Activated naive CD4-positive, alpha-beta T cell treated with anti-CD3 and anti-CD28 coated beads, Interleukin-2, amount 50 U/mL, for 72 hours (primary cell): ENCODE measurements around the gene LRRC10B. TPM values are rescaled to one million over a fixed set of nuclear protein-coding genes. Genes with fewer than 3 reads are reported as not detected.

Experiments used
- ATAC-seq, 2 donors: fragments of 150-1000 bp; cut with Tn5 transposase; 2 replicates each; pipeline ENCODE4 v1.10.0; 2021; ENCODE audit warnings: mild to moderate bottlenecking in 2 of 2, moderate library complexity in 2 of 2
- DNase-seq, 2 donors: peaks; one replicate each; pipeline ENCODE4 v3.0.0; 2021 to 2022; ENCODE audit warnings: low spot score in 2 of 2
- H3K27ac Mint-ChIP-seq, 2 donors: one replicate each; pipeline ENCODE4 v1.8.0; 2022; ENCODE audit warnings: mild to moderate bottlenecking in 2 of 2, mixed read lengths in 2 of 2
- H3K36me3 Mint-ChIP-seq, 2 donors: one replicate each; pipeline ENCODE4 v1.8.0; 2022; ENCODE audit warnings: mixed read lengths in 2 of 2
- H3K9me3 Mint-ChIP-seq, 2 donors: one replicate each; pipeline ENCODE4 v1.8.0; 2022; ENCODE audit warnings: mixed read lengths in 2 of 2
- total RNA-seq, 2 donors: library from RNA; stranded (reverse); gene quantifications; one replicate each; pipeline ENCODE4 v1.2.3, GENCODE V29; 2022

LRRC10B gene
- total RNA-seq, 2 donors from 2014 or later, result not detected

- H3K36me3 Mint-ChIP-seq, result no peaks in the 10 kb centered on the region
- no peaks in the 10 kb centered on the region for H3K9me3 Mint-ChIP-seq
- ATAC-seq (no peak), DNase-seq (no peak)
- H3K27ac Mint-ChIP-seq, result no peak overlapping the region
These were observed 9.7 kb upstream of the LRRC10B start for GRCh38 chr11:61498767-61499341.

- H3K27ac Mint-ChIP-seq, result no peak overlapping the region
- no peaks in the 10 kb centered on the region for H3K9me3 Mint-ChIP-seq
- DNase-seq (no peak), ATAC-seq (no peak)
- H3K36me3 Mint-ChIP-seq, result no peaks in the 10 kb centered on the region
These were observed 8.6 kb upstream of the LRRC10B start for GRCh38 chr11:61499816-61500491.

DNA sequence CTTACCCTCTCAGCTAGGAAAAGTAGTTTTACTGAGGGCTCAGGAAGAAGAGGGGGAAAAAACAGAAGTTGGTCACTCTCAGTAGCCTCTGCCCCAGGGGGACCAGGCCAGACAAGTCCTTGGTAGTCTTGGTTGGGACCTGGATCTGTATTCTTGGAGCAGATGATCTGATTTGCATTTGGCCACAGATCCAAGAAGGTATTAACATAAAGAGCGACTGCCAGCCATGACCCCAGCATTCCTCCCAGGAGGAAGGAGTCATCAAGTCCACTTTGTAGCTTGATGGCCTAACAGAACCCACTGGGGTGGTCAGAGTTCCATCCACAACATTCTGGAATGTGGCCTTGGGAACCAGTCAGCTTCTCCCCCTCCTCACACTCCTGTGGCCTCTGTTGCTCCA, 6.0 kb upstream of the LRRC10B start:
- Mint-ChIP-seq H3K27ac (no peak overlapping the region), H3K36me3 (peaks cover 0 to 3% of the 10 kb centered on the region in 2 donors), H3K9me3 (no peaks in the 10 kb centered on the region)
- no peak for DNase-seq
- no peak for ATAC-seq

GRCh38 chr11:61503135-61503770, 5.3 kb upstream of the LRRC10B start:
- ATAC-seq (no peak), DNase-seq (no peak)
- H3K36me3 Mint-ChIP-seq, result peaks cover 0 to 8% of the 10 kb centered on the region in 2 donors
- H3K9me3 Mint-ChIP-seq, result no peaks in the 10 kb centered on the region
- H3K27ac Mint-ChIP-seq, result no peak overlapping the region

DNA sequence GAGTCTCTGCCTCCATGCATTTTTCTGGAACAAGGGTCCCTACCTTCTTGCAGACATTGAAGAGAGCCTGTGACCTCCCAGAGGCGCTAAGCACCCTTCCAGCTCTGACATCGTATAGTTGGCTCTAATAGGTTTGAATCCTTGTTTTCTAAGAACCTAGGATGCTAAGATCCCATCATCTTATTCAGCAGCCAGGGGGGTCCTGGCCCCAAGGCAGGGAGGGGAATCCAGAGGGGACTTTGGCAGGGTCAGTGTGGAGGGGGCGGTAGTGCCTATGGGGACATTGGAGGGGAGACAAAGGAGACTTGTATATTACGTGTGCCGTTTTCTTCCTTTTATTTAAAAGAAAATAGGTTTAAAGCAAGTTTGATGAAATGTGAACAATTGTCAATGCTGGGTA, 3.4 kb upstream of the LRRC10B start:
- Mint-ChIP-seq H3K9me3 (no peaks in the 10 kb centered on the region), H3K36me3 (peaks cover 0 to 8% of the 10 kb centered on the region in 2 donors), H3K27ac (no peak overlapping the region)
- ATAC-seq, result no peak
- no peak for DNase-seq

GRCh38 chr11:61505640-61506155, 2.9 kb upstream of the LRRC10B start:
- H3K36me3 Mint-ChIP-seq, result peaks cover 0 to 8% of the 10 kb centered on the region in 2 donors
- DNase-seq (no peak), ATAC-seq (no peak)
- no peak overlapping the region for H3K27ac Mint-ChIP-seq
- H3K9me3 Mint-ChIP-seq, result no peaks in the 10 kb centered on the region

- ATAC-seq (no peak), DNase-seq (no peak)
- Mint-ChIP-seq H3K27ac (no peak overlapping the region), H3K36me3 (peaks cover 0 to 8% of the 10 kb centered on the region in 2 donors), H3K9me3 (no peaks in the 10 kb centered on the region)
These were observed 1.4 kb upstream of the LRRC10B start for GRCh38 chr11:61507012-61507768.

DNA sequence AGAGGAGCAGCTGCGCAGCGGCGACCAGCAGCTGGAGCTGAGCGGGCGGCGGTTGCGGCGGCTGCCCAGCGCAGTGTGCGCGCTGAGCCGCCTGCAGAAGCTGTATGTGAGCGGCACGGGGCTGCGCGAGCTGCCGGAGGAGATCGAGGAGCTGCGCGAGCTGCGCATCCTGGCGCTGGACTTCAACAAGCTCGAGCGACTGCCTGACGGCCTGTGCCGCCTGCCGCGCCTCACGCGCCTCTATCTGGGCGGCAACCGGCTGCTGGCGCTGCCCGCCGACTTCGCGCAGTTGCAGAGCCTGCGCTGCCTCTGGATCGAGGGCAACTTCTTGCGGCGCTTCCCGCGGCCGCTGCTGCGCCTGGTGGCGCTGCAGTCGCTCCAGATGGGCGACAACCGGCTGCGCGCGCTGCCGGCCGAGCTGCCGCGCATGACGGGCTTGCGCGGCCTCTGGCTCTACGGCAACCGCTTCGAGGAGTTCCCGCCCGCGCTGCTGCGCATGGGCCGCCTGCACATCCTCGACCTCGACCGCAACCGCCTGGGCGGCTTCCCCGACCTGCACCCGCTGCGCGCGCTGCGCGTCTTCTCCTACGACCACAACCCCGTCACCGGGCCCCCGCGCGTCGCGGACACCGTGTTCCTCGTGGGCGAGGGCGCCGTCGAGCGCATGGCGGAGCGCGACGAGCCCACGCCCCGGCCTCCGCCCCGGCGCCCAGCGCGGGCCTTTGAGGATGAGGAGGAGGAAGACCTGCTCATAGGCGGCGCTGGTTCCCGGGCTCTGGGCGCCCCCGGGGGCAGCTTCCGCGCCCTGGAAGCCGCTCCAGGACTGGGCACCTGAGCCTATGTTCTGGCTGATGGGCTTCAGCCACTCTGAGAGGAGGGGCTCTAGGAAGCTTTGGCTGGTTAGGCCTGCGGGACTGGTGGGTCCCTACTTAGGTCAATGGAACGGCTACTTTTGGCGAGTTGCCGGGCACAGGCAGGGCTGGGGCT, 787 bp downstream of the LRRC10B start:
- DNase-seq (peak; percentile 63 to 76), ATAC-seq (peak; percentile 81 to 87)
- Mint-ChIP-seq H3K36me3 (peaks cover 0 to 8% of the 10 kb centered on the region in 2 donors), H3K9me3 (no peaks in the 10 kb centered on the region), H3K27ac (no peak overlapping the region)

DNA sequence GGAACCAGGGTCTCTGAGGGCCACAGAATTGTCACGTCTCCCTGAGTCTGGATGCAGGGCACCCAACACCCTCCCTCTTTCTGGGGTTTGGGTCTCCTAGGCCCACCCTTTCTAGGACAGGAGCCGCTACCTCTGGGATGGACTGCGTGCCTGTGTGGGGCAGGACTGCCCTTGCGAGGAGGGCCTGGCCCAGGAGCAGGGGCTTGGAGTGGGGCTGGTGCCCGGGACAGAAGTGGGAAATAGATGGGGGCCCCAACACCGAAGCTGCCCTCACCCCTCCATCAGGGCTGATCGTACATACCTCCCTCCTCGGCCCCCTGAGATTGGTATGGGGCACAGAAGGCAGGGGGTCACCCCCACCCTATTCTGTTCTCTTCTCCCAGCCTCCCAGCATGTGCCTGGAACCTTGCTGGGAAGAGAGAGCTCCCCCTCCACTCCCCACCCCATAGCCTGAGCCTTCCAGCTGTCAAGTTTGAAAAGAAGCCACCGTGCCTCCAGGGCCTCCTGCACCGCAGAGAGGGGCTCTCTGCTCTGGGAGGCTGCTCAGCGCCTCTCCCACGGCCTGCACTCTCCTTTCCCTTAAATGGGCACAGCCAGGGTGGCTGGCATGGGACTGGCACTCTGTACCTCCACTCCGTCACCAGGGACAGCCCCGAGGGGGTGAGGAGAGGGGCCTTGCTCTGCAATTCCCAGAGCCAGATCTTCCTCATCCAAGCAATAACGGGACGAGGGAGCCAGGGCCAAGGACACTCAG, 1.8 kb downstream of the LRRC10B start:
- Mint-ChIP-seq H3K36me3 (peaks cover 0 to 8% of the 10 kb centered on the region in 2 donors), H3K27ac (no peak overlapping the region), H3K9me3 (no peaks in the 10 kb centered on the region)
- DNase-seq (no peak), ATAC-seq (no peak)

- H3K27ac Mint-ChIP-seq, result no peak overlapping the region
- no peak for ATAC-seq
These were observed 2.4 kb downstream of the LRRC10B start for GRCh38 chr11:61510974-61511373.

GRCh38 chr11:61511383-61511782, 2.8 kb downstream of the LRRC10B start:
- DNase-seq (no peak), ATAC-seq (no peak)
- peaks cover 0 to 8% of the 10 kb centered on the region in 2 donors for H3K36me3 Mint-ChIP-seq
- H3K9me3 Mint-ChIP-seq, result no peaks in the 10 kb centered on the region
- H3K27ac Mint-ChIP-seq, result no peak overlapping the region

More at GRCh38 chr11:61510974-61511373, 2.4 kb downstream of the LRRC10B start:
- no peak for DNase-seq
- peaks cover 0 to 8% of the 10 kb centered on the region in 2 donors for H3K36me3 Mint-ChIP-seq
- no peaks in the 10 kb centered on the region for H3K9me3 Mint-ChIP-seq

GRCh38 chr11:61512435-61512834, 3.9 kb downstream of the LRRC10B start:
- Mint-ChIP-seq H3K36me3 (peaks cover 0 to 6% of the 10 kb centered on the region in 2 donors), H3K9me3 (no peaks in the 10 kb centered on the region), H3K27ac (no peak overlapping the region)
- ATAC-seq (no peak), DNase-seq (no peak)

DNA sequence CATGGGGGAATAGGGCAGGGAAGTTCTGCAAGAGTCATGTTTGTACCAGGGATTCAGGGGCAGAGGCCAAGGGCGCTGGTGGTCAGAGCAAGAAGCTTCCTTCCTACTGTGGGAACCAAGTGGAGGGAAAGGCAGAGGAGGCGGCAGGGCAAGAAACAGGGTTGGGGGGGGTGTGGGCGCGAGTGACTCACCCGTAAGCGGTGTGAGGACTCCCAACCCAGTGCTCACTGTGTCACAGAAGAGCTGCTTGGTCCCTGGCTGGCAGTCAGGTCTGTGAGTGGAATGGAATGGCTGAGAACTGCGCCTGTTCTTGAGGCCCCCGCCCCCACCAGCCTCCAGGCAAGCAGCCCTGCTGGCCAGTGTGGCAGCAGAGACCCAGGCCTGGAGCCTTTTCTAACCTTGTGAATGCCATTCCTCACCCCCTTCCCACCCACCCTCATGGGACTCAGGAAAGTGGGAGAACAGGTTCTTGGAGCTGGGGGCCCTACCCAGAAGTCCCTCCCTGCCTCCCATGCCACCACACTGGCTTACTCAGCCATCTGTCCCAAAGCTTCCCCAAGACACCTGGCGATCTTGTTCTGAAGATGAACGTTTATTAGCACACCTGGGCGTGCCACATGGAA, 4.7 kb downstream of the LRRC10B start:
- Mint-ChIP-seq H3K9me3 (no peaks in the 10 kb centered on the region), H3K27ac (no peak overlapping the region), H3K36me3 (no peaks in the 10 kb centered on the region)
- no peak for ATAC-seq
- DNase-seq, result no peak

DNA sequence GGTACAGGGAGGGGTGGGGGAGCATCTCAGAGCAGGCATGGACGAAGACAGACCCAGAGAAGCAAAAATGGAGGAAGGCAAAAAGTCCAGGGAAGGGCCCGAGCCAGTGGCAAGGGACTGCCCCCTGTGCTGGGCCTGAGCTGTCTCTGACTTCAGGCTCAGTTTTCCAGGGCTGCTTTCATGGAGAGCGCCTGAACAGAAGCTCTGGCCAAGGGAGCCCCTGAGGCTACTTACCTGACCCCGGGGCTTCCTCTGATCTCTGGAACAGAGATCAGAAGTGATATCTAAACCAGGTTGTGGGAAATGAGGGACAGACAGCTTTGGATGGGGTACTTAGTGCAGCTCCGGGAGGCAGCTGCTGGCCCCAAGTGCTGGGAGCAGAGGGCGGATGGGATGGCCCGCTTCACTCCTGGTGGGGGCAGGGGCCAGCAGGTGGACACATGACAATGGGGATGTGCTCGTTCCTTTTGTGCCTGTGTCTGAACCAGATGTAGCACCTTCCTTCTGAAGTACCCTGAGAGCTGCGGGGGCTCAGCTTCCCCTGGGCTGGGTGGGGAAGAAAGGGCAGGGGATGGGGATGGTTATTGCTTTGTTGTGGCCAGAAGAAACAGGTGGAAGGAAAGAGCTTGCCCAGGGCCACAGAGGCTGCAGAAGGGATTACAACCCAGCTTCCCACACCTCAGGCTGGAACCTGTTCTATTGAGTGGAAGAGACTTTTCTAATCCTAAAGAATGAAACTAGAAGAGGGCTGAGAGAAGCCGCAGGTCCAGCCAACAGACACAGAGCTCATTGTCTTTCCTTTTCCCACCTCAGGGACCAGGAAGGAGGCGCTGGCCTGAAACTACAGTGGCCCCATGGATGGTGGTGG, 5.7 kb downstream of the LRRC10B start:
- Mint-ChIP-seq H3K9me3 (no peaks in the 10 kb centered on the region), H3K36me3 (no peaks in the 10 kb centered on the region), H3K27ac (peak overlapping the region in 1 of 2 donors; percentile 53)
- no peak for DNase-seq
- ATAC-seq, result no peak
